HepG2 (cell line): Measurements from ENCODE around the gene TMEM258.

ENCODE experiments used
- BCL3 ChIP-seq: sonication (generic); formaldehyde crosslinking; IDR thresholded peaks from 2 replicates; pipeline ENCODE4 v1.5.1; 2020; ENCODE audit warnings: mild to moderate bottlenecking, missing genetic modification reagents, moderate library complexity
- EP300 ChIP-seq, 3 experiments: sonication (generic) in 1 of 3; formaldehyde crosslinking in 1 of 3; IDR thresholded peaks; 2 replicates each; pipeline versions ENCODE4 v1.5.1 to v1.6.1; 2011 to 2020; ENCODE audit warnings: low read depth in 2 of 3, low read length in 2 of 3, borderline replicate concordance in 1 of 3, improper control_type of control experiment in 1 of 3, mild to moderate bottlenecking in 1 of 3, missing genetic modification reagents in 1 of 3, moderate library complexity in 1 of 3
- PATZ1 ChIP-seq: sonication (generic); formaldehyde crosslinking; IDR thresholded peaks from 2 replicates; pipeline ENCODE4 v1.4.0; 2020; ENCODE audit warnings: missing genetic modification reagents
- SMAD3 ChIP-seq: sonication (generic); formaldehyde crosslinking; IDR thresholded peaks from 2 replicates; pipeline ENCODE4 v1.4.0; 2020; ENCODE audit warnings: missing genetic modification reagents
- SMYD3 ChIP-seq: sonication (generic); formaldehyde crosslinking; IDR thresholded peaks from 2 replicates; pipeline ENCODE4 v1.8.1; 2023; ENCODE audit warnings: mild to moderate bottlenecking, missing genetic modification reagents
- TAF15 ChIP-seq: fragments of 200-400 bp; formaldehyde crosslinking; IDR thresholded peaks from one replicate; pipeline ENCODE4 v1.6.1; 2018; ENCODE audit warnings: mild to moderate bottlenecking, low read depth, low read length; ENCODE audit not compliant: poor library complexity, severe bottlenecking
- ZFP36 ChIP-seq: fragments of 150-350 bp; IDR thresholded peaks from 2 replicates; pipeline ENCODE4 v1.6.1; 2018; ENCODE audit warnings: borderline replicate concordance, low read length, low read depth; ENCODE audit not compliant: partially characterized antibody

GRCh38 chr11:61797263-61797944 is 5.0 kb upstream of the TMEM258 start:
- no peak for TF ChIP-seq PATZ1 (CRISPR knock-in tag)
- TF ChIP-seq TAF15, result no peak
- TF ChIP-seq SMYD3 (CRISPR knock-in tag), result no peak
- TF ChIP-seq BCL3 (CRISPR knock-in tag), result no peak
- no peak for TF ChIP-seq SMAD3 (CRISPR knock-in tag)
- TF ChIP-seq EP300 (IDR thresholded peaks at IDR 0.05; ENCODE audit: low read depth in 2 of 2, low read length in 2 of 2), result no peak
- TF ChIP-seq EP300 (CRISPR knock-in tag; IDR thresholded peaks at IDR 0.05; ENCODE audit: borderline replicate concordance), result no peak
- no peak for TF ChIP-seq ZFP36
